GM12801 (cell line): ENCODE measurements around the gene CTSO.

Experiments used
- TF ChIP-seq, protein P1 (sequence below): IDR thresholded peaks from one replicate; pipeline ENCODE4 v1.5.1; 2011; ENCODE audit warnings: control low read depth; ENCODE audit not compliant: insufficient read length; ENCODE audit errors: extremely low read depth

CTSO gene

GRCh38 chr4:155887847-155888570 lies 65.7 kb downstream of the CTSO start:
- TF ChIP-seq, protein P1, sequence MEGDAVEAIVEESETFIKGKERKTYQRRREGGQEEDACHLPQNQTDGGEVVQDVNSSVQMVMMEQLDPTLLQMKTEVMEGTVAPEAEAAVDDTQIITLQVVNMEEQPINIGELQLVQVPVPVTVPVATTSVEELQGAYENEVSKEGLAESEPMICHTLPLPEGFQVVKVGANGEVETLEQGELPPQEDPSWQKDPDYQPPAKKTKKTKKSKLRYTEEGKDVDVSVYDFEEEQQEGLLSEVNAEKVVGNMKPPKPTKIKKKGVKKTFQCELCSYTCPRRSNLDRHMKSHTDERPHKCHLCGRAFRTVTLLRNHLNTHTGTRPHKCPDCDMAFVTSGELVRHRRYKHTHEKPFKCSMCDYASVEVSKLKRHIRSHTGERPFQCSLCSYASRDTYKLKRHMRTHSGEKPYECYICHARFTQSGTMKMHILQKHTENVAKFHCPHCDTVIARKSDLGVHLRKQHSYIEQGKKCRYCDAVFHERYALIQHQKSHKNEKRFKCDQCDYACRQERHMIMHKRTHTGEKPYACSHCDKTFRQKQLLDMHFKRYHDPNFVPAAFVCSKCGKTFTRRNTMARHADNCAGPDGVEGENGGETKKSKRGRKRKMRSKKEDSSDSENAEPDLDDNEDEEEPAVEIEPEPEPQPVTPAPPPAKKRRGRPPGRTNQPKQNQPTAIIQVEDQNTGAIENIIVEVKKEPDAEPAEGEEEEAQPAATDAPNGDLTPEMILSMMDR, result no peak

DNA sequence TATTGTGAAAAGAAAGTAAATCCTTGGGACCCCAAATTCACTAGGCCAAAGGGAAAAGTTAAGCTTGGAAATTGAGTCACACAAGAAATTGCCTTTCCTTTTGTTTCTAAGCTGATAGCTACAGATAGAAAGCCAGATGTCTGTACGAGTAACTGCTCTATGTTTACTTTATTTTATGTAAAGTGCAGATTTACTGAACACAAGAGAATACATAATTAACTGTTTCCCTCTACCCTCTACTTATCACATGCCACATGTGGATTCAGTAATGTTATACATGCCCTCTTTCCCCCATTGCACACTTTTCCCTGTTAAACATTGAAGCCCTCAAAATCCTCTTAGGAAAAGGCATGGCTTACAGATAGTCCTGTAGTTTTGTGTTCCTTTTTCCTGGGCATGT lies 66.6 kb downstream of the CTSO start:
- TF ChIP-seq, protein P1, result no peak

DNA sequence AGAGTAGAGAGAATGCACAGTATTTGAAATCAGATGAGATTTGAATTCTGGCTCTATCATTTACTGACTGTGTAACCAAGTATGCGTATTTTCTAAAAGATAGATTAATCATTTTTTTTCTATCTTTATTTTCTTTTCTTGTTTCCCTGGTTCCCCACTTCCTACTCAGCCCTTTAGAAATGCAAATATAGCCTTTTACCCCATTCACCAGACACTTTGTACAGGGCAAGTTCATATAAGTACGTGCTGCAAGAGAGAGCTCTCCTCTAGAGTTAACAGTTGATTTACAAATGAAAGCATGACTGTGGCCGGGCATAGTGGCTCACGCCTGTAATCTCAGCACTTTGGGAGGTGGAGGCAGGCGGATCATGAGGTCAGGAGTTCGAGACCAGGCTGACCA lies 68.0 kb downstream of the CTSO start:
- TF ChIP-seq, protein P1, result no peak

DNA sequence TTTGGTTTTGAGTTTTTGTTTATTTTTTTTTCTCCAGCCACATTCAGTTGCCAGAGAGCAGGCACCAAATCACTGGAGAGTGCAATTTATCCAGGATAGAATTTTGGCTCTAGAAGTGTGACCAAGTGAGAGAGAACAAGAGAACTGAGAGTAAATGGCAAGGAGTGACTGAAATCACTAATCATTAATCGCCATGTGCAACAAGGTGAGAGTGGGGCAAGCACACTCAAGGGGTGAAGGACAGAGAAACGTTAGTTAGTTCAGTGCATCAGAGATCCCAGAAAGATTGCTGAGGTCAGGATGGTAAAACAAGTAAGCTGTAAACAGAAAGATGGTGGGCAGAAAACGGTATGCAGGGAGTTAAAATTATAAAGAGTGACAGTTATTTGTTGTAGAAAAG lies 69.8 kb downstream of the CTSO start:
- TF ChIP-seq, protein P1, result no peak

DNA sequence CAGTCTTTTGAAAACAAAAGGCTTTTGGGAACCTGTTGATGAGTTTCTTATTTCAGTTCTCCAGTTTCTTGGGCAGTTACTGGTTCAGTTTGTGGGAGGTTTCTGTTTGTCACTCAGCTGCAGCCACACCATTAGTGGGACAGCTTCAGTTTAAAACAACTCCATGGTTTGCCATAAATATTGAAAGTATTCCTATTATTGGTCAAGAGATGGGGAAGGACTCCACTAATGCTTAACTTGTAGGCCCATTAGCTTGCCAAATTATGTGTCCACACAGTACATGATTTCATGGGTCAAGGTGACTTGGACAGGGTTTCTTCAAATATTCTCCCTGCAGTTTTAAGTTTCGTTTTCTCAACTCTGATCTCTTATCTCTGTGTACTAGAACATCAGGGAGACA lies 72.1 kb downstream of the CTSO start:
- TF ChIP-seq, protein P1, result no peak

- TF ChIP-seq, protein P1, result no peak
Observed at GRCh38 chr4:155879767-155880166, 73.9 kb downstream of the CTSO start.

DNA sequence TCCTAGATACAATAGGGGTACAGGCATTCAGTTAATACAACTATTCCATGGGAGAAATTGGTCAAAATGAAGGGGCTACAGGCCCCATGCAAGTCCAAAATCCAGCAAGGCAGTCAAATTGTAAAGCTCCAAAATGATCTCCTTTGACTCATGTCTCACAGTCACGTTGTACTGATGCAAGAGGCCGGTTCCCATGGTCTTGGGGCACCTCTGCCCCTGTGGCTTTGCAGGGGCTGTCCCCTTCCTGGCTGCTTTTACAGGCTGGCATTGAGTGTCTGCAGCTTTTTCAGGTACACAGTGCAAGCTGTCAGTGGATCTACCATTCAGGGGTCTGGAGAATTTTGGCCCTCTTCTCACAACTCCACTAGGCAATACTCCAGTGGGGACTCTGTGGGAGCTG lies 75.1 kb downstream of the CTSO start:
- TF ChIP-seq, protein P1, result no peak
